A673 (cell line): ENCODE data around the gene ACTL8. TPM values are rescaled to one million over a fixed set of nuclear protein-coding genes. Genes with fewer than 3 reads are reported as not detected.

Source experiments
- BruUV-seq: library from RNA; stranded (reverse); fragments of 400-500 nt; replicated peaks from 2 replicates; lab custom pipeline; 2021; lab: Mats Ljungman, UMichigan
- CTCF ChIA-PET: fragments of 300-600 bp; sonication (Branson Sonifier 250); formaldehyde crosslinking; loops from one replicate; lab custom pipeline; 2022; ENCODE audit warnings: antibody characterized with exemption; lab: Charles Lee
- POLR2A ChIA-PET: fragments of 300-600 bp; sonication (Branson Sonifier 250); formaldehyde crosslinking; loops from one replicate; lab custom pipeline; 2022; ENCODE audit warnings: antibody characterized with exemption; ENCODE audit not compliant: low non-redundant PET; lab: Charles Lee
- DNase-seq: peaks from one replicate; pipeline ENCODE4 v3.0.0-alpha.2; 2015; ENCODE audit warnings: low spot score
- H3K27ac ChIP-seq: fragments of 200-600 bp; sonication (generic); 2 replicates; pipeline ENCODE4 v1.5.1; 2016; ENCODE audit warnings: mixed run types, low read depth, mild to moderate bottlenecking, mixed read lengths, antibody characterized with exemption, low read length; ENCODE audit not compliant: poor library complexity, severe bottlenecking
- H3K27me3 ChIP-seq: fragments of 200-600 bp; sonication (generic); replicated peaks from 2 replicates; pipeline ENCODE4 v1.6.1; 2017; ENCODE audit warnings: mixed run types, low read depth, mild to moderate bottlenecking, mixed read lengths, antibody characterized with exemption, low read length; ENCODE audit not compliant: insufficient read depth, poor library complexity
- H3K36me3 ChIP-seq: fragments of 200-600 bp; sonication (generic); 2 replicates; pipeline ENCODE4 v1.6.1; 2016; ENCODE audit warnings: mixed run types, mild to moderate bottlenecking, mixed read lengths, antibody characterized with exemption, low read length; ENCODE audit not compliant: insufficient read depth, poor library complexity, severe bottlenecking
- H3K4me1 ChIP-seq: fragments of 200-600 bp; sonication (generic); 2 replicates; pipeline ENCODE4 v1.6.1; 2017; ENCODE audit warnings: mixed run types, mild to moderate bottlenecking, mixed read lengths, antibody characterized with exemption, low read length; ENCODE audit not compliant: insufficient read depth, poor library complexity, severe bottlenecking
- H3K4me3 ChIP-seq: fragments of 200-600 bp; sonication (generic); 2 replicates; pipeline ENCODE4 v1.5.1; 2016; ENCODE audit warnings: low read depth, mixed run types, mild to moderate bottlenecking, mixed read lengths, low read length; ENCODE audit not compliant: poor library complexity, severe bottlenecking
- H3K9me3 ChIP-seq: fragments of 200-600 bp; sonication (generic); 2 replicates; pipeline ENCODE4 v1.6.1; 2016; ENCODE audit warnings: mixed run types, low read depth, mild to moderate bottlenecking, mixed read lengths, antibody characterized with exemption, low read length; ENCODE audit not compliant: poor library complexity, severe bottlenecking
- EZH2 ChIP-seq: fragments of 200-600 bp; sonication (generic); IDR thresholded peaks from 2 replicates; pipeline ENCODE4 v1.6.1; 2017; ENCODE audit warnings: borderline replicate concordance, low read depth, mild to moderate bottlenecking, mixed read lengths, antibody characterized with exemption, low read length; ENCODE audit not compliant: poor library complexity, severe bottlenecking
- intact Hi-C: fragments of 100-400 bp; cut with micrococcal nuclease; formaldehyde crosslinking; loops from one replicate; pipeline ENCODE4 v1.10.0; 2022; ENCODE audit not compliant: unreplicated experiment
- total RNA-seq: library from RNA; stranded (reverse); gene quantifications from 2 replicates; pipeline ENCODE4 v1.2.3, GENCODE V29; 2021
- TF ChIP-seq, protein P1 (sequence below): fragments of 300-800, 200-600 bp; sonication (generic); conservative IDR thresholded peaks from 2 replicates; pipeline ENCODE4 v1.5.1; 2017; ENCODE audit warnings: low read depth, mild to moderate bottlenecking, antibody characterized with exemption, low read length, moderate library complexity, mixed read lengths

Gene ACTL8
- total RNA-seq, 1 experiment from 2014 or later, result 0.28 TPM

DNA sequence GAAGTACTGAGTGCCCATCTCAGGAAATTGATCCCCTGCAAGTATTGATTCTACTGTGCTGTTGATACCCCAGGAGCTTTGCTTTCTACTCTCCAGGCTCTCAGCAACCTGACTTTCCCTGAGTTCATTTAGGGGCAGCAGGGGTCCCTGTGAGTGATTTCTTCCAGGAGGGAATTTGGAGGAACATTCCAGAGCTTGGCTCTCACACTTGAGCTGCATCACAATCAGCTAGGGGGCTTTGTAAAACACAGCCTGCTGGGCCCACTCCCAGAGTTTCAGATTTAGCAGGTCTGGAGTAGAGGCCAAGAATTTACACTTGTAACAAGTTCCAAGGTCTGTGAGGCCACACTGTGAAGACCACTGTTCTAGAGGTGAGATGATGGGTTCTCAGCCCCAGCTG lies 16.1 kb upstream of the ACTL8 start:
- no peaks in the 10 kb centered on the region for H3K4me1 ChIP-seq
- no TSS peak for BruUV-seq
- no peak overlapping the region for H3K27ac ChIP-seq
- POLR2A ChIA-PET, result no interaction called here
- CTCF ChIA-PET, result no interaction called here
- TF ChIP-seq EZH2, result no peak
- TF ChIP-seq, protein P1, sequence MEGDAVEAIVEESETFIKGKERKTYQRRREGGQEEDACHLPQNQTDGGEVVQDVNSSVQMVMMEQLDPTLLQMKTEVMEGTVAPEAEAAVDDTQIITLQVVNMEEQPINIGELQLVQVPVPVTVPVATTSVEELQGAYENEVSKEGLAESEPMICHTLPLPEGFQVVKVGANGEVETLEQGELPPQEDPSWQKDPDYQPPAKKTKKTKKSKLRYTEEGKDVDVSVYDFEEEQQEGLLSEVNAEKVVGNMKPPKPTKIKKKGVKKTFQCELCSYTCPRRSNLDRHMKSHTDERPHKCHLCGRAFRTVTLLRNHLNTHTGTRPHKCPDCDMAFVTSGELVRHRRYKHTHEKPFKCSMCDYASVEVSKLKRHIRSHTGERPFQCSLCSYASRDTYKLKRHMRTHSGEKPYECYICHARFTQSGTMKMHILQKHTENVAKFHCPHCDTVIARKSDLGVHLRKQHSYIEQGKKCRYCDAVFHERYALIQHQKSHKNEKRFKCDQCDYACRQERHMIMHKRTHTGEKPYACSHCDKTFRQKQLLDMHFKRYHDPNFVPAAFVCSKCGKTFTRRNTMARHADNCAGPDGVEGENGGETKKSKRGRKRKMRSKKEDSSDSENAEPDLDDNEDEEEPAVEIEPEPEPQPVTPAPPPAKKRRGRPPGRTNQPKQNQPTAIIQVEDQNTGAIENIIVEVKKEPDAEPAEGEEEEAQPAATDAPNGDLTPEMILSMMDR, result no peak
- H3K36me3 ChIP-seq, result no peaks in the 10 kb centered on the region
- H3K9me3 ChIP-seq, result no peaks in the 10 kb centered on the region
- H3K4me3 ChIP-seq, result no peak overlapping the region
- DNase-seq, result no peak
- intact Hi-C loops, result no loop called here
- peaks cover 17% of the 10 kb centered on the region for H3K27me3 ChIP-seq

DNA sequence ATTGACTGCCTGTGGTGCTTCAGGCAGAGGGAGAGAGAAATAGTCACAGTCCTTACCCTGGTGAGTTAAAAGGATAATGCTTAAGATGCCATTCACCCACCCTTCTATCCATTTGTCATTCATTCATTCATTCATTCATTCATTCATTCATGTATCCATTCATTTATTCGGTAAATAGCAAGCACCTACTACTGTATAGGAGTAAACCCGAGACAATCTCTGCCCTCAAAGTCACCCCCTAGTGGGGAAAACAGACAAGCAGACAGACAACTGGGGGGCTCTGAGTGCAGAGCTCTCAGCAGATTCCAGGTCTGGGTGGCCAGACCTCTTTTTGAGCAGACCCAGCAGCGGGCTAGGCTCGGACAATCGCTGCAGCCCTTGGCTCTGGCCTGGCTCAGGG lies 14.1 kb upstream of the ACTL8 start:
- H3K9me3 ChIP-seq, result no peaks in the 10 kb centered on the region
- H3K27me3 ChIP-seq, result peaks cover 17% of the 10 kb centered on the region
- BruUV-seq, result no TSS peak
- intact Hi-C loops, result no loop called here
- no peak for DNase-seq
- POLR2A ChIA-PET, result no interaction called here
- no peak overlapping the region for H3K4me3 ChIP-seq
- TF ChIP-seq EZH2, result no peak
- TF ChIP-seq, protein P1, result peak; percentile 37; the same call in 1 of the 2 replicates
- no peak overlapping the region for H3K27ac ChIP-seq
- no peaks in the 10 kb centered on the region for H3K4me1 ChIP-seq
- H3K36me3 ChIP-seq, result no peaks in the 10 kb centered on the region
- CTCF ChIA-PET, result no interaction called here

DNA sequence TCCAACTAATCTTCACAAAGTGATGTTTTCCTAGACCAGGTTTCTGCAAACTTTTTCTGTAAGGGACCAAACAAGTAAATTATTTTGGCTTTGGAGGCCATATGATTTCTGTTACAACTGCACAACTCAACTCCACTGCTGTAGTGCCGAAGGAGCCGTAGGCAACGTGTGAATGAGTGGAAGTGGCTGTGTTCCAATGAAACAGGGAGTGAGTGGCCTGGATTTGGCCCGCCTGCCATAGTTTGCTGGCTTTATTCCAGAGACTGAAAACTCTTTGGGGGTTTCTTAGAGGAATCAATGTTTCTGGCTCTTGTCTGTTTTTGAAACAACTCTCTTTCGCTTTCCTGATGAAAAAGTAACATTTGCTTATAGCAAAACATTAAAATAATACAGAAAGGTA lies 12.6 kb upstream of the ACTL8 start:
- TF ChIP-seq EZH2, result no peak
- TF ChIP-seq, protein P1, result no peak

More for the DNA sequence above, 12.6 kb upstream of the ACTL8 start:
- ChIA-PET POLR2A (no interaction called here), CTCF (no interaction called here)
- H3K4me3 ChIP-seq, result no peak overlapping the region
- no peaks in the 10 kb centered on the region for H3K9me3 ChIP-seq
- intact Hi-C loops, result no loop called here
- H3K27me3 ChIP-seq, result peaks cover 17% of the 10 kb centered on the region
- DNase-seq, result peak; percentile 8
- H3K4me1 ChIP-seq, result no peaks in the 10 kb centered on the region
- H3K27ac ChIP-seq, result no peak overlapping the region
- BruUV-seq, result no TSS peak
- no peaks in the 10 kb centered on the region for H3K36me3 ChIP-seq
